Activated naive CD8-positive, alpha-beta T cell (primary cell): ENCODE data around the gene FSIP1.
A peak's percentile ranks its signal among the peaks of the same experiment; 100 is the strongest.
"Not testable (repeated sequence)": the region's sequence is repeated elsewhere in the genome, so short reads cannot be mapped to it uniquely, and the experiment has no call there.

ENCODE experiments used
- H3K27ac Mint-ChIP-seq: one replicate; pipeline ENCODE4 v1.8.0; 2021; ENCODE audit warnings: mixed read lengths
- H3K27me3 Mint-ChIP-seq: one replicate; pipeline ENCODE4 v1.8.0; 2021; ENCODE audit warnings: mixed read lengths
- H3K36me3 Mint-ChIP-seq: one replicate; pipeline ENCODE4 v1.8.0; 2021; ENCODE audit warnings: mixed read lengths
- H3K4me1 Mint-ChIP-seq: one replicate; pipeline ENCODE4 v1.8.0; 2021; ENCODE audit warnings: low read depth, mixed read lengths
- H3K4me3 Mint-ChIP-seq: one replicate; pipeline ENCODE4 v1.8.0; 2021; ENCODE audit warnings: mild to moderate bottlenecking, mixed read lengths
- H3K9me3 Mint-ChIP-seq: one replicate; pipeline ENCODE4 v1.8.0; 2021; ENCODE audit warnings: low read depth, mixed read lengths

FSIP1 gene

GRCh38 chr15:39782441-39783138 lies at the start of gene FSIP1:
FSIP1 (minus strand) TSS chr15:39782841; CDS start chr15:39776524, 6,317 bp downstream.
- Mint-ChIP-seq H3K36me3 (no peaks in the 10 kb centered on the region), H3K27ac (peak within 1 kb of the TSS; percentile 76), H3K4me1 (peaks cover 38% of the 10 kb centered on the region), H3K9me3 (no peaks in the 10 kb centered on the region), H3K27me3 (no peaks in the 10 kb centered on the region), H3K4me3 (peak within 1 kb of the TSS; percentile 89)

- H3K27ac Mint-ChIP-seq: no peak overlapping the region
- no peak overlapping the region for H3K4me3 Mint-ChIP-seq
- peaks cover 28% of the 10 kb centered on the region for H3K27me3 Mint-ChIP-seq
- no peaks in the 10 kb centered on the region for H3K4me1 Mint-ChIP-seq
- no peaks in the 10 kb centered on the region for H3K36me3 Mint-ChIP-seq
- H3K9me3 Mint-ChIP-seq: no peaks in the 10 kb centered on the region
Observed at GRCh38 chr15:39830166-39830565, 47.5 kb upstream of the FSIP1 start.

GRCh38 chr15:39828374-39828931 lies 45.8 kb upstream of the FSIP1 start:
- Mint-ChIP-seq H3K4me1 (no peaks in the 10 kb centered on the region), H3K27me3 (peaks cover 25% of the 10 kb centered on the region), H3K9me3 (no peaks in the 10 kb centered on the region), H3K4me3 (no peak overlapping the region), H3K36me3 (no peaks in the 10 kb centered on the region), H3K27ac (no peak overlapping the region)

GRCh38 chr15:39826975-39827374 lies 44.3 kb upstream of the FSIP1 start:
- Mint-ChIP-seq H3K36me3 (no peaks in the 10 kb centered on the region), H3K27ac (no peak overlapping the region), H3K4me1 (no peaks in the 10 kb centered on the region), H3K9me3 (no peaks in the 10 kb centered on the region), H3K27me3 (peaks cover 21% of the 10 kb centered on the region), H3K4me3 (no peak overlapping the region)

- Mint-ChIP-seq H3K36me3 (no peaks in the 10 kb centered on the region), H3K4me1 (no peaks in the 10 kb centered on the region), H3K27me3 (peaks cover 14% of the 10 kb centered on the region)
Observed at GRCh38 chr15:39823634-39824033, 41.0 kb upstream of the FSIP1 start.

GRCh38 chr15:39820050-39820602 lies 37.5 kb upstream of the FSIP1 start:
- Mint-ChIP-seq H3K27ac (no peak overlapping the region), H3K4me3 (no peak overlapping the region), H3K9me3 (no peaks in the 10 kb centered on the region), H3K36me3 (no peaks in the 10 kb centered on the region), H3K4me1 (no peaks in the 10 kb centered on the region), H3K27me3 (peaks cover 4% of the 10 kb centered on the region)

More at GRCh38 chr15:39823634-39824033, 41.0 kb upstream of the FSIP1 start:
- H3K4me3 Mint-ChIP-seq: no peak overlapping the region
- H3K27ac Mint-ChIP-seq: no peak overlapping the region
- no peaks in the 10 kb centered on the region for H3K9me3 Mint-ChIP-seq

GRCh38 chr15:39819533-39819932 lies 36.9 kb upstream of the FSIP1 start:
- no peaks in the 10 kb centered on the region for H3K9me3 Mint-ChIP-seq
- H3K27ac Mint-ChIP-seq: no peak overlapping the region
- no peak overlapping the region for H3K4me3 Mint-ChIP-seq
- H3K36me3 Mint-ChIP-seq: no peaks in the 10 kb centered on the region
- H3K4me1 Mint-ChIP-seq: no peaks in the 10 kb centered on the region
- peaks cover 4% of the 10 kb centered on the region for H3K27me3 Mint-ChIP-seq

- Mint-ChIP-seq H3K4me1 (no peaks in the 10 kb centered on the region), H3K27me3 (no peaks in the 10 kb centered on the region), H3K27ac (no peak overlapping the region), H3K36me3 (no peaks in the 10 kb centered on the region), H3K9me3 (no peaks in the 10 kb centered on the region), H3K4me3 (no peak overlapping the region)
Observed at GRCh38 chr15:39817892-39818291, 35.3 kb upstream of the FSIP1 start.

GRCh38 chr15:39814489-39814888 lies 31.8 kb upstream of the FSIP1 start:
- H3K4me1 Mint-ChIP-seq: no peaks in the 10 kb centered on the region
- no peaks in the 10 kb centered on the region for H3K36me3 Mint-ChIP-seq
- H3K27me3 Mint-ChIP-seq: no peaks in the 10 kb centered on the region
- H3K27ac Mint-ChIP-seq: no peak overlapping the region
- H3K4me3 Mint-ChIP-seq: no peak overlapping the region
- no peaks in the 10 kb centered on the region for H3K9me3 Mint-ChIP-seq

- H3K4me1 Mint-ChIP-seq, H3K4me3 Mint-ChIP-seq: not testable (repeated sequence)
Observed at GRCh38 chr15:39812651-39813050, 30.0 kb upstream of the FSIP1 start.

GRCh38 chr15:39808909-39809308 lies 26.3 kb upstream of the FSIP1 start:
- Mint-ChIP-seq H3K9me3 (no peaks in the 10 kb centered on the region), H3K27ac (no peak overlapping the region), H3K27me3 (peaks cover 8% of the 10 kb centered on the region), H3K4me1 (no peaks in the 10 kb centered on the region), H3K4me3 (no peak overlapping the region), H3K36me3 (peaks cover 3% of the 10 kb centered on the region)

More at GRCh38 chr15:39812651-39813050, 30.0 kb upstream of the FSIP1 start:
- H3K27ac Mint-ChIP-seq, H3K9me3 Mint-ChIP-seq, H3K27me3 Mint-ChIP-seq, H3K36me3 Mint-ChIP-seq: not testable (repeated sequence)

- peaks cover 8% of the 10 kb centered on the region for H3K27me3 Mint-ChIP-seq
- H3K36me3 Mint-ChIP-seq: peaks cover 3% of the 10 kb centered on the region
- no peak overlapping the region for H3K27ac Mint-ChIP-seq
- H3K4me1 Mint-ChIP-seq: no peaks in the 10 kb centered on the region
- H3K9me3 Mint-ChIP-seq: no peaks in the 10 kb centered on the region
- no peak overlapping the region for H3K4me3 Mint-ChIP-seq
Observed at GRCh38 chr15:39807791-39808190, 25.1 kb upstream of the FSIP1 start.

GRCh38 chr15:39804026-39804425 lies 21.4 kb upstream of the FSIP1 start:
- H3K27me3 Mint-ChIP-seq: peaks cover 18% of the 10 kb centered on the region
- H3K36me3 Mint-ChIP-seq: peaks cover 3% of the 10 kb centered on the region
- no peaks in the 10 kb centered on the region for H3K4me1 Mint-ChIP-seq
- H3K9me3 Mint-ChIP-seq: no peaks in the 10 kb centered on the region
- no peak overlapping the region for H3K27ac Mint-ChIP-seq
- no peak overlapping the region for H3K4me3 Mint-ChIP-seq

- no peaks in the 10 kb centered on the region for H3K9me3 Mint-ChIP-seq
- peaks cover under 1% of the 10 kb centered on the region for H3K36me3 Mint-ChIP-seq
- H3K27me3 Mint-ChIP-seq: peaks cover 14% of the 10 kb centered on the region
- H3K4me3 Mint-ChIP-seq: no peak overlapping the region
- no peak overlapping the region for H3K27ac Mint-ChIP-seq
- no peaks in the 10 kb centered on the region for H3K4me1 Mint-ChIP-seq
Observed at GRCh38 chr15:39803016-39803415, 20.4 kb upstream of the FSIP1 start.

- H3K36me3 Mint-ChIP-seq: no peaks in the 10 kb centered on the region
- H3K27ac Mint-ChIP-seq: no peak overlapping the region
- H3K9me3 Mint-ChIP-seq: no peaks in the 10 kb centered on the region
- peaks cover 19% of the 10 kb centered on the region for H3K27me3 Mint-ChIP-seq
- no peak overlapping the region for H3K4me3 Mint-ChIP-seq
- H3K4me1 Mint-ChIP-seq: no peaks in the 10 kb centered on the region
Observed at GRCh38 chr15:39801641-39802309, 19.1 kb upstream of the FSIP1 start.
